GM20431 (cell line): ENCODE results near the gene SNX25.
"Not testable (repeated sequence)": the region's sequence is repeated elsewhere in the genome, so short reads cannot be mapped to it uniquely, and the experiment has no call there.

Experiments used
- in situ Hi-C: fragments of 300-500 bp; cut with MseI, MboI; formaldehyde crosslinking; loops from one replicate; pipeline ENCODE4 v1.15.0; 2020; ENCODE audit warnings: low sequenced_read_pairs; ENCODE audit not compliant: unreplicated experiment

Gene SNX25

DNA sequence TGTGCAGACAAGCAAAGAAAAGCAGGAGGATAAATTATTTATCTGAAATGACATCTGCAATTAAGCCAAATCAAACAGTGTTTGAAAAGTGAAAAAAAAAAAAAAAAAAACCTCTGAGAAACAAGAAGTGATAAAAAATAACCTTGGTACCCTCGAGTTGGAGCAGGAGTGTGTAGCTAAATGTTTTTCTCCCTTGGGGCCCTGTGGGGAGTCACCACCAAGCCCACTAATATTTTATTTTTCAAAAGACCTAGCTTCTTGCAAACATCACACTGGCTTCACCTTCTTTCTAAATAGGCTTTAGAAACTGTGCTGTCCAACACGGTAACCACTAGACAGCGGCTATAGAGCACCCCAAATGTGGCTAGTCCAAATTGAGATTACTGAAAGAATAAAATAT lies 47.7 kb downstream of the SNX25 start:
- in situ Hi-C loops, result no loop called here

DNA sequence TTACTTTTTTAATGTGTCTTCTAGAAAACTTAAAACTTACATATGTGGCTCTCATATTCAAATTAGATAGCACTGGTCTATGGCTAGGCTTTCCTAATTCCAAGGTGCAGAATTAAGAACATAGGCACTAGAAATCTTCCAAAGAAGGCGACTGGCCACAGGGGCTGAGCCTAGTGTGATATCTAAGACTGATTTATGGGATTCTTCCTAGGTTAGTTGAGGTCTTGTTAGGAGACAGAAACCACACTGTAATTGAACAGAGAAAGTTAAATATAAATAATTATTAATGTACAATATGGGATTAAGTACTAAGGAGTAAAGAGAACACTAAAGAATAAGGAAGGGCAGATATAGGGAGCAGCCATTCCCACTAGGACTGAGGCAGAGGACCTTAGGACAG lies 48.3 kb downstream of the SNX25 start:
- in situ Hi-C loops, result no loop called here

DNA sequence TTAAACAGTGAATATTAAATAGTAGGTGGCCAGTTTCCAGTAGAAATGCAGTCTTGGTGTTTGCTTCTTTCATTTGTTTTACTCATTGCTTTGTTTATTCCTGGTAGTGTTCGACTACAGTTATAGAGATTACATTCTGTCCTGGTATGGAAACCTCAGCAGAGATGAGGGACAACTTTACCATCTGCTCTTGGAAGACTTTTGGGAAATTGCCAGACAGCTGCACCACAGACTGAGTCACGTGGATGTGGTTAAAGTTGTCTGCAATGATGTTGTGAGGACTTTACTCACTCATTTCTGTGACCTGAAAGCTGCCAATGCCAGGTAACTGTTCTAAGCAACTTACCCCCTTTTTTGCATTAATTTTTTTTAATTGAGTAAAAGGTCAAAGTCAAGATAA lies 49.3 kb downstream of the SNX25 start:
- in situ Hi-C loops, result not testable (repeated sequence)

DNA sequence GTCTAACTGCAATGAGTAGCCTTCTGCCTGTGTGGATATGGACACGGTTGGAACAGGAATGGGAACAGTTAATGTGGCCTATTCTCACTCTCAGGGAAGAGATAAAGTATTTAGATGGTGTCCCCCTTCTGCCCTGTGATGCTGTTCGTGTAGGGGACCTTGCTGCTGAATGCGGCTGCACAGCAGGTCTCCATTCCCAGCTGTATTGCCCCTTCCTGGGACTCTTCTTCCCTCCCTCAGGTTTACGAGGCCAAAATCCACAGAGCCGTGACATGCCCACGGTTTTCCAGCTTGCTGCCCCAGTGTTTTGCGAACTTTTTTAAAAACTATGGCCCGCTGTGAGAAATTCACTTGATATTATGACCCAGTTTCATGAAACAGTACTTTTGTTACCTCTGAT lies 50.3 kb downstream of the SNX25 start:
- in situ Hi-C loops, result no loop called here

DNA sequence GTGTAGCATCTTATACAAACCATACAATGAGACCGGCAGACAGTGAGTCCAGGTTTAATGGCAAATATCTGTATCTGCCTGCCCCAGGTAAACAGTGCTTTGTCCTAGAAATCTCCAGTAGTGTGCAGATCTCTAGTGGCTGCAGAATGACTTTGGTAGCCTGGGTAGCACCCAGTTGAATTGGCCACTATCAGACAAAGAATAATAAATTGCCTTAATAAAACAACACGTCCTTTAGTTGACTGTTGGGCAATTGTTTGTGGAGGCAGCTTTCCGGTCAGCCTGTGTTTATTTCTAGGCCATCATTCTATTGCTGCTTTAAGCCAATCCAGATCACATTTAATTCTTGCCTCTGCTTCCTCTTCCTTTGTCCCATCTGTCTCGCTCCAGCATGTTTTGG lies 52.5 kb downstream of the SNX25 start:
- in situ Hi-C loops, result no loop called here

DNA sequence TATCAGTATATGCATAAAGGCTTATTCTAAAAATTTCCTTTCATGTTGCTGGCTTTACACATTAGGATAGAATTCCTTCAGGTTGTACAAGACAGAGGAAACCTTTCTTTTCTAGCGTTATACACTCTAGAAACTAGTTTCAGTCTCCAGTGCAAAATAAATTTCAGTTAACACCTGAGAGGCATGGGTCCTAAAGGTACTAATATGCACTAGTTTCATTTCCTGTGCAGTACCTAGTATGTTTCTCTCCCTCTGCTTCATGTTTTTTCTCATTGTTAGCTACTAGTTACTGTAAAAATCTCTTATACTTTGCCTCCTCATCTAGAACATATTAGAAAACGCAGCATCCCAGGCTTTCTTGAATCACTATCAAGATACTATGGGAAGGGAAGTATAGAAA lies 54.0 kb downstream of the SNX25 start:
- in situ Hi-C loops, result no loop called here

DNA sequence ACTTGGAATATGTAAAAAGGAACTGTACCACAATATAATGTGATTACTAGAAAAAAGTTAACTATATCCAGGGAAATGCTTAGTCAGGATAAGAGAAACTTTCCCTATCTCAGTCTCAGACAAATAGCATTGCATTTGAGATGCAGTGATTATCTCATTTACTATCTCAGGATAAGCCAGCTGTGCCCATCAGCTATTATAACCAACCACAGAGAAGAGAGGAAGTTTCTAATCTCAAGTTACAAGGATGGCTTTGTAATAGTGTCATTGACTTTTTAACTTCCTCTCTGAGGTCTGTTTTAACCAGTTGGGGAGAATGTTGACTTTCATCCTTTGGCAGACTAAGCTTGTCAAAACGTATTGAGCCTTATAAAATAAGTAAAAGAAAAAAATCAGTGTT lies 56.5 kb downstream of the SNX25 start:
- in situ Hi-C loops, result no loop called here

DNA sequence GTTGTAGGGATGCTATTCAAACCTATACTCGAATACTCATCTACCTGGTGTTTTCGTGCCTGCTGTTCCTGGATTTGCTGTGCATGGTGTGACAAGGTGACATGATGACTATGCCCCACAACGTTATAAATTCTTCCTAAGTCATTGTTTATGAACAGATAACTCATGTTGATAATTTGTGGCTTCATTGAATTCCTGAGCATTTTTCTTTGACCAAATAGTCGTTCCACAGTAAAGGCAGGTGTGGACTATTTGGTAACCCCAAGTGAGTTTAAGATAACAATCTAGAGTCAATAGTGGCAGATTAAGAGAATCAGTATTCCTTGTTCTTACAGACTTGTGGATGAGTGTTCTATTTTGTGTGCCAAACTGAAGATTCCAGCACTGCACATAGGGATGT lies 59.9 kb downstream of the SNX25 start:
- in situ Hi-C loops, result no loop called here

DNA sequence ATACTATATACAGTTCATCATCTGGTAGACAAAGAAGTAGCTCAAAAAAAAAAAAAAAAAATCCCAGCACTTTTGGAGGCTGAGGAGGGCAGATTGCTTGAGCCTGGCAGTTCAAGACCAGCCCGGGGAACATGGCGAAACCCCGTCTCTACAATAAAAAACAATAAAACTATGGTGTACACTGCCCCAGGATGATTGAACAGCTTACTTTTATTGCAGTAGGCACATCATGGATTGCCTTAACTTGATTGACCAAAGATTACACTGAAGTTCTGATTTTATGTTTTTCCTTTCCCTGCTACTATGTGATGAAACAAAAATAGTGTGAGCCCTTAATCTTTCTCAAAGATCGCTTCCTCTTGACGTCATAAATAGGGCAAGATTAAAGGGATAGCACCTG lies 60.6 kb downstream of the SNX25 start:
- in situ Hi-C loops, result no loop called here

DNA sequence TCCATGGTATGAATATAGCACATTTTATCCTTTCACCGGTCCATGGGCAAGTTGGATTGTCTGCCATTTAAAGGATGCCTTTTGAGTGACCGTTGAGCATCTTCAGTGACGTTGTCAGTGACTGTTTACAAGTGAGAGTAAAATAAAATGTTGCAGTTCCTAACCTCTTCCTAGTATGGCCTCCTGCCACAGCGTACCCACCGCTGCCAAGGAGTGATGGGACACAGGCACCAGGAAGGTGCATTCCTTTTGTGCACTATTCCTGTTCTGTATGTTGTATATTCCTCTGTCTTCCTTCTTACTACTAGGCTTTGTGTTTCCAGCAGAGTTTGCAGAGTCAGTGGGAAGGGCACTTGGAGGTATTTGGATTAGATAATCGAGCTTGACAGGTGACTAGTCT lies 61.5 kb downstream of the SNX25 start:
- in situ Hi-C loops, result no loop called here

DNA sequence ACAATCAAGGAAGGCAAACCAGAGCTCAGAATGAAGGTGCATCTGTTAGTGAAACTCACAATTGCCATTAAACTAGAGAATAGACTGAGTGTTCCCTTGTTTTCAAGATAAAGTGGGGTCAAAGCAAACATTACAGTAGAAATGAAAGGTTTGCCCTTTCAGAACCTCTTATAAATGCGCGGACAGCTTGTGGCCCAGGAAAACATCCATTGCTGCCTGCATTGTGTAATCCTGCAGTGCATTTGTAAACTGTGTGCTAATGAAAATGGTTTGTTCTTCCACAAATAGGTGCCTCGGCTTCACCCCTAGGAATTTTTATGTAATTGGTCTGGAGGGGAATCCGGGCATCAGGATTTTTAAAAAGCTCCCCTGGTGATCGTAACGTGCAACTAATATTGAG lies 62.8 kb downstream of the SNX25 start:
- in situ Hi-C loops, result no loop called here

DNA sequence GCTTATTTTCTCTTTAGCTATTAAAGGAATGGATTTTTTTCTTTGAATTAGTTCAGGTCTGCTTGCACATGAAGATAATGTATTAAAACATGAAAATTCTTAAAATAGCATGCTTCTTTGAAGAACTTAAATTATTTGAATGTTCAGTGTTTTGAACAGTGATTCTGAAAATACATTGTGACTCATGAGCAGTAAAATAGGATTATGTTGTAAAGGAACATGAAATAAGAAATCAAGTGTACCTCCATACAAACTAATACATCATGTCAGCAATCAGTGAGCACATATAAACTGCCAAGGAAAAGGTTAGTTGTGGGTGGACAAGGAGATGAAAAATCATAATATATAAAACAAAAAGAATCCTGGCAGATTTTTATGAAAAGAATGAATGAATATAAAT lies 66.1 kb downstream of the SNX25 start:
- in situ Hi-C loops, result loop anchor here (25.0 kb wide), 1 partner anchor 238 kb away; no protein-coding TSS in a partner anchor

DNA sequence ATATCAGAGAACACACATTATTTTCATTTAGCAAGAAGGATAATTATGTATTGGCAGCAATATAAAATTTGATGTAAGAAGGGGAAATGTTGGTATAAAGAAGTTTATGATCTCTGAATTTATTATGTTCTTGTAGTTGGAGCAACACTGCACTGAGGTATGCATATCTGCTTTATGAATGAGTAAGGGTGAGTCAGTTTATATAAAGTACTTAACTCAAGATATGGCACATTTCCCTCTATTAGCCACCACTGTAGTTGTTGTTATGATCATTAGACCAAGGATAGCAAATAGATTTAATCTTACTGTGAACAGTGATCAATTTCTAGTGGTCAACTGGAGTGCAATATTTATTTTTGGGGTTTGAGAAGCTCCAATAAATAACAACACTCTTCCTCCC lies 66.6 kb downstream of the SNX25 start:
- in situ Hi-C loops, result loop anchor here (25.0 kb wide), 1 partner anchor 239 kb away; no protein-coding TSS in a partner anchor

DNA sequence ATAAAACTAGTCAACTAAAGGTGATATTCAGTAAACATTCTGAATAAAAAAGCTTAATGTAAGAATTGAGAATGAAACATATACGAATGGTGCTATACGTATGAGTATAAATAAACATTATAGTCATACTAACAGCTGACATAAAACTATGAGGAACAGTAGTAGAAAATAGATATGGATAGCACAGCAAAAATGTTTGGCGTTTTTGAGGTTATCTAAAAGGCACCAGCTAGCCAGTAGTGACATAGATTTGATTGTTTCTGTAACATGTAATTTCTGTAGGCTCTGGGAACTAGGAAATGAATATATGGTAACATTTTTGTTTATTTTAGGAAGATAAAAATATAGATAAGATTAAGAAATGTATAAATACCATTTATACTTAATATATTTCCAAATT lies 69.3 kb downstream of the SNX25 start:
- in situ Hi-C loops, result loop anchor here (25.0 kb wide), 1 partner anchor 241 kb away; no protein-coding TSS in a partner anchor

DNA sequence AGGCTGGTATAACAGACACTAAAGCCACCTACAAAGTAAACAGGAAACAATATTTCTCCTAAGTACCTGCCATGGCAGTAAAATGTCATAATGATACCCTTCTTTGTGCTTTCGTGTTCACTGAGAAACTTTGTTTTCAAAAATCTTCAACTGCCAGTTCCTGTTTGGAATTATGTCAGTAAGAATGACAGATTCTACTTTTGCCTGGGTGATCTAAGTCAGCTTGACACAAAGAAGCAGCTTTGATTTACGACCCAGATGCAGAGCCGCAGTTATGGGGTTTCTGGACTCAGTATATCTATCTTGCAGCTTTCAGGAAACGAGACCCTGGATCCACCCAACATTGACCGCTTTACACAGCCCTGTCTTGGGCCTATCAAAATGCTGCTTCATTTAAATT lies 71.2 kb downstream of the SNX25 start:
- in situ Hi-C loops, result loop anchor here (25.0 kb wide), 1 partner anchor 243 kb away; no protein-coding TSS in a partner anchor

DNA sequence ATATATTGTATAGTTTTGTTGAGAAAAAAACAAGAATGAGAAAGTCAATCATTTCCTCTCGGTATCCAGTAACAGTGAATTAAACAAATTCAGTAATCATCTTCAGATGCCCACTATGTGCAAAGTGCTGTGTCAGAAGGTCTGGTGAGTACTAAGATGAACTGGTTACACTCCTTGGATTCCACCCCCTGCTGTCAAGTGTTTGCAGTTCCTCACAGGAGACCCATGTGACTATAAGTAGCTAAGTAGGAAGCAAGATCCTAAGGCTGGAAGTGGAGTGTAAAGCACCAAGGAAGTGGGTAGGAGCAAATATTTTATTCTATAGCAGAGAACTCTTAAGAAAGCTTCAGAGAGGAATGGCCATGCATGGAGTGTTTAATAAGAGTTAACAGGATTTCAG lies 73.6 kb downstream of the SNX25 start:
- in situ Hi-C loops, result loop anchor here (25.0 kb wide), 1 partner anchor 246 kb away; no protein-coding TSS in a partner anchor

DNA sequence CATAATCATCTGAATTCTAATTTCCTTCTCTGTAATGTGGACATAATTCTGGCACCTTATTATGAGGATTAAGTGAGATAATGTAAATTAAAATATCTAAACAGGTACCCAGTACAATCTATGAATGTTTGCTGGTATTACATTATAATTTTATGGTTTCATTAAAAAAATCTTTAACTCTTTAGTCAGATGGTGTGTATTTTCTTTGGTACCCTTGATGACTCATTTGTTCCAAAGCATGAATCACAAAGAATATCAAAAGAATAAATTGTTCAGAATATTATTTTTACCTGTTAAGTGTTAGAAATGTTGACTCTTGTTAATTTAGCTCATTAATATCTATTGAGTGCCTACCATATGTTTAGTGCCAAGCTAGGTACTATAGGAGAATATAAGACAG lies 74.3 kb downstream of the SNX25 start:
- in situ Hi-C loops, result loop anchor here (25.0 kb wide), 1 partner anchor 246 kb away; no protein-coding TSS in a partner anchor

DNA sequence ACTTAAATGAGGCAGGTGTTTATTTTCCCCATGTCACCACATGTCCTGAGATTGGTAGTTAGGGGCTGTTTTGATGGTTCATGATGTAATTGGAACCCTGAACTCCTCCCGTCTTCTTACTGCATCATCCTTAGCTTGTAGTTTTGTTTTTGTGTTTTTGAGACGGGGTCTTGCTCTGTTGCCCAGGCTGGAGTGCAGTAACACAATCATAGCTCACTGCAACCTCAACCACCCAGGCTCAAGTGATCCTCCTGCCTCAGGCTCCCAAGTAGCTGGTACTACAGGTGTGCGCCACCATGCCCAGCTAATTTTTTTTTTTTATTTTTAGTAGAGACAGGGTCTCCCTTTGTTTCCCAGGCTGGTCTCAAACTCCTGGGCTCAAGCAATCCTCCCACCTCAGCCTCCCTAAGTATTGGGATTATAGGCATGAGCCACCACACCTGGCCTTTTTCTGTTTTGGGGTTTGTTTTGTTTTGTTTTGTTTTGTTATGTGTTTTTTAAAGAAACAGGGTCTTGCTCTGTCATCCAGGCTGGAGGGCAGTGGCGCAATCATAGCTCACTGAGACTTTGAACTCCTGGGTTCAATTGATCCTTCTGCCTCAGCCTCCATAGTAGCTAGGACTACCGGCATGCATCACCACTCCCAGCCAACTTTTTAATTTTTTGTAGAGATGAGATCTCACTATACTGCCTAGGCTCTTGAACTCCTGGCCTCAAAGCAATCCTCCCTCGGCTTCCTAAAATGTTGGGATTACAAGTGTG lies 76.4 kb downstream of the SNX25 start:
- in situ Hi-C loops, result loop anchor here (25.0 kb wide), 1 partner anchor 249 kb away; no protein-coding TSS in a partner anchor

DNA sequence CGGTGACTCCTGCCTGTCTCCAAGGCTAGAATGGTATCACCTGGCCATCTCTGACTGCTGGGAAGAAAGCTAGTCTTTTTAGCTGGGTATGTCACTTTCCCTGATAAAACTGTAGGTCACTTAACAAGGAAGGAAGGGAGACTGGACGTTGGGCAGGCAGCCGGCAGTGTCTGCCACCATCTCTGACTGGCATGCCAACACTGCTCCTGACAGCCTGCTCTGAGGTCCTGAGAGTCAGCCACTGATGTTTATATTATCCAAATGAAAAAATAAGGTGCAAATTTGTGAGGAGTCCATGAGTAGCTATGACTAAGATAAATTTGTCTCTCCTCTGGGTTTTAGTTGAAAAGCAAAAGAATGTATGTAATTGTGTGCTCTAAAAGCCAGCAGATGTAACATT lies 77.2 kb downstream of the SNX25 start:
- in situ Hi-C loops, result loop anchor here (25.0 kb wide), 1 partner anchor 249 kb away; no protein-coding TSS in a partner anchor

DNA sequence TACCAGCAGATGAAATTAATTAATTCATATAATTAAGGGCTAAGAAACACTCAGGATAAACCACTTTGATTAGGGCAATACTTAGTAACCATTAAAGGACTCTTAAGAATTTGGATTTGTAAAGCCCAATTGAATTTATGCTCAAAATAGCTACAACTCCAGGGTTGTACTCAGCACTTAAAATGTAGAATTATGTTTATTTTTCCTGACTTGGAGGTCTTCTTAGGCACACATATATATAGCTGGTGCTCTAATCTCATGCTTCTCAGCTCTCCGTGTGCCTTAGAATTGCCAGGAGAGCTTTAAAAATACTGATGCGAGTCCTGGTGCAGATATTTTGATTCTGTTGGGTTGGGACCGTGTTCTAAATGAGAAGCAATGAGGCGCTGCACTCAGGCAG lies 77.6 kb downstream of the SNX25 start:
- in situ Hi-C loops, result loop anchor here (25.0 kb wide), 1 partner anchor 250 kb away; no protein-coding TSS in a partner anchor

DNA sequence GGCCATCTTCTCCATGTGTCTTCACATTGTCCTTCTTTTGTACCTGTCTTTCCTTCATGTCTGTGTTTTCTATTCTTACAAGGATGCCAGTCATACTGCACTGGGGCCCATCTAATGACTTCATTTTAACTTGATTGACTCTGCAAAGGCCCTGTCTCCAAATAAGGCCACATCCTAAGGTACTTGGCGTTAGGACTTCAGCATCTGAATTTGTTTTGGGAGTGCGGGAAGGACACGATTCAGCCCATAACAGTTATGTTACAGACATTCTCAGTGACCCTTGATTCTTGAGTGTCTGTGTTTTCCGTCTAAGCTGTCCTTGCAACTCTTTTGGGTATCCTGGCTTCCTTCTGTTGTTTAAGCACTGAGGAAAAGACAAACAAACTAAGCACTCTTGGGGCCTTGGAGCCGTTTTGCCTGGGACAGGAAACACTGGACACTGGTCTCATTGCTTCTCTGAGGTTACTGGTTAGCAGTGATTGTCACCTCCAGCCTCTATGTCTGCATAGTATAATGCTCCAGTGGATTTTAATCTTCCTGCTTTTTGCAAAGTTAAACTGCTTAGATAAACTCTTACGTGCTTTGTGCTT lies 80.7 kb downstream of the SNX25 start:
- in situ Hi-C loops, result loop anchor here (25.0 kb wide), 1 partner anchor 253 kb away; no protein-coding TSS in a partner anchor
